ENCODE results near the gene MAGI2. TPM values are rescaled to one million over a fixed set of nuclear protein-coding genes. Genes with fewer than 3 reads are reported as not detected.

MAGI2 gene
- total and polyA plus RNA-seq, 2 experiments from 2014 or later: 10.4 to 26.4 TPM

- no peaks in the 10 kb centered on the region; the same call in 1 of the 2 replicates for H3K9me2 ChIP-seq (ENCODE audit: insufficient read depth)
- H3K9me3 Mint-ChIP-seq: no peaks in the 10 kb centered on the region
- no peaks in the 10 kb centered on the region for H3K36me3 Mint-ChIP-seq (ENCODE audit: low read depth)
- no peak overlapping the region for H3K4me2 ChIP-seq
- H3K79me2 ChIP-seq (replicated peaks; ENCODE audit: insufficient read depth): no peaks in the 10 kb centered on the region
- no peaks in the 10 kb centered on the region for H3K27me3 Mint-ChIP-seq (ENCODE audit: insufficient read depth, low read depth, poor library complexity)
- no peaks in the 10 kb centered on the region for H3K27me3 ChIP-seq (ENCODE audit: insufficient read depth)
- H2AFZ ChIP-seq: no peak overlapping the region
- no peaks in the 10 kb centered on the region for H4K20me1 ChIP-seq (replicated peaks; ENCODE audit: insufficient read depth)
- no peaks in the 10 kb centered on the region for H3K4me1 ChIP-seq (ENCODE audit: insufficient read depth)
- DNase-seq (ENCODE audit: low spot score): no peak
- no peaks in the 10 kb centered on the region for H3F3A ChIP-seq (replicated peaks; ENCODE audit: low read depth)
- peaks cover 3% of the 10 kb centered on the region; the same call in 1 of the 3 replicates for H3K4me1 Mint-ChIP-seq
- no peak overlapping the region for H3K27ac ChIP-seq (ENCODE audit: low read depth)
- no peak overlapping the region for H3K4me3 Mint-ChIP-seq
- H3K27ac Mint-ChIP-seq: no peak overlapping the region
- H3K36me3 ChIP-seq (ENCODE audit: insufficient read depth): no peaks in the 10 kb centered on the region
- ATAC-seq: no peak
- TF ChIP-seq ZNF462 (CRISPR knock-in tag; IDR thresholded peaks at IDR 0.05): no peak
- TF ChIP-seq STAT1 (IDR thresholded peaks at IDR 0.05; ENCODE audit: unreplicated experiment): no peak
- no peak for TF ChIP-seq ZNF114 (CRISPR knock-in tag; IDR thresholded peaks at IDR 0.05)
- no peak for TF ChIP-seq EZH2phosphoT487 (IDR thresholded peaks at IDR 0.05; ENCODE audit: unreplicated experiment)
- TF ChIP-seq, protein P1, sequence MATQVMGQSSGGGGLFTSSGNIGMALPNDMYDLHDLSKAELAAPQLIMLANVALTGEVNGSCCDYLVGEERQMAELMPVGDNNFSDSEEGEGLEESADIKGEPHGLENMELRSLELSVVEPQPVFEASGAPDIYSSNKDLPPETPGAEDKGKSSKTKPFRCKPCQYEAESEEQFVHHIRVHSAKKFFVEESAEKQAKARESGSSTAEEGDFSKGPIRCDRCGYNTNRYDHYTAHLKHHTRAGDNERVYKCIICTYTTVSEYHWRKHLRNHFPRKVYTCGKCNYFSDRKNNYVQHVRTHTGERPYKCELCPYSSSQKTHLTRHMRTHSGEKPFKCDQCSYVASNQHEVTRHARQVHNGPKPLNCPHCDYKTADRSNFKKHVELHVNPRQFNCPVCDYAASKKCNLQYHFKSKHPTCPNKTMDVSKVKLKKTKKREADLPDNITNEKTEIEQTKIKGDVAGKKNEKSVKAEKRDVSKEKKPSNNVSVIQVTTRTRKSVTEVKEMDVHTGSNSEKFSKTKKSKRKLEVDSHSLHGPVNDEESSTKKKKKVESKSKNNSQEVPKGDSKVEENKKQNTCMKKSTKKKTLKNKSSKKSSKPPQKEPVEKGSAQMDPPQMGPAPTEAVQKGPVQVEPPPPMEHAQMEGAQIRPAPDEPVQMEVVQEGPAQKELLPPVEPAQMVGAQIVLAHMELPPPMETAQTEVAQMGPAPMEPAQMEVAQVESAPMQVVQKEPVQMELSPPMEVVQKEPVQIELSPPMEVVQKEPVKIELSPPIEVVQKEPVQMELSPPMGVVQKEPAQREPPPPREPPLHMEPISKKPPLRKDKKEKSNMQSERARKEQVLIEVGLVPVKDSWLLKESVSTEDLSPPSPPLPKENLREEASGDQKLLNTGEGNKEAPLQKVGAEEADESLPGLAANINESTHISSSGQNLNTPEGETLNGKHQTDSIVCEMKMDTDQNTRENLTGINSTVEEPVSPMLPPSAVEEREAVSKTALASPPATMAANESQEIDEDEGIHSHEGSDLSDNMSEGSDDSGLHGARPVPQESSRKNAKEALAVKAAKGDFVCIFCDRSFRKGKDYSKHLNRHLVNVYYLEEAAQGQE (IDR thresholded peaks at IDR 0.05; ENCODE audit: unreplicated experiment): no peak
- TF ChIP-seq ZNF331 (CRISPR knock-in tag; IDR thresholded peaks at IDR 0.05; ENCODE audit: low read depth): no peak
- TF ChIP-seq, protein P2, sequence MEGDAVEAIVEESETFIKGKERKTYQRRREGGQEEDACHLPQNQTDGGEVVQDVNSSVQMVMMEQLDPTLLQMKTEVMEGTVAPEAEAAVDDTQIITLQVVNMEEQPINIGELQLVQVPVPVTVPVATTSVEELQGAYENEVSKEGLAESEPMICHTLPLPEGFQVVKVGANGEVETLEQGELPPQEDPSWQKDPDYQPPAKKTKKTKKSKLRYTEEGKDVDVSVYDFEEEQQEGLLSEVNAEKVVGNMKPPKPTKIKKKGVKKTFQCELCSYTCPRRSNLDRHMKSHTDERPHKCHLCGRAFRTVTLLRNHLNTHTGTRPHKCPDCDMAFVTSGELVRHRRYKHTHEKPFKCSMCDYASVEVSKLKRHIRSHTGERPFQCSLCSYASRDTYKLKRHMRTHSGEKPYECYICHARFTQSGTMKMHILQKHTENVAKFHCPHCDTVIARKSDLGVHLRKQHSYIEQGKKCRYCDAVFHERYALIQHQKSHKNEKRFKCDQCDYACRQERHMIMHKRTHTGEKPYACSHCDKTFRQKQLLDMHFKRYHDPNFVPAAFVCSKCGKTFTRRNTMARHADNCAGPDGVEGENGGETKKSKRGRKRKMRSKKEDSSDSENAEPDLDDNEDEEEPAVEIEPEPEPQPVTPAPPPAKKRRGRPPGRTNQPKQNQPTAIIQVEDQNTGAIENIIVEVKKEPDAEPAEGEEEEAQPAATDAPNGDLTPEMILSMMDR (conservative IDR thresholded peaks at IDR 0.05; ENCODE audit: low read depth in 2 of 2): no peak
- no peak overlapping the region for H3K4me3 ChIP-seq
Observed at GRCh38 chr7:78601728-78602127, 851.7 kb downstream of the MAGI2 start.
